ENCODE results near the gene CENPX. TPM values are rescaled to one million over a fixed set of nuclear protein-coding genes. Genes with fewer than 3 reads are reported as not detected.
"Not testable (repeated sequence)": the region's sequence is repeated elsewhere in the genome, so short reads cannot be mapped to it uniquely, and the experiment has no call there.

Gene CENPX
- total RNA-seq, 2 experiments from 2014 or later = 83.0 to 85.8 TPM

- CTCF ChIA-PET = no interaction called here
- H3K27ac Mint-ChIP-seq = no peak overlapping the region
Observed at GRCh38 chr17:82047379-82047778, 24.7 kb upstream of the CENPX start.

DNA sequence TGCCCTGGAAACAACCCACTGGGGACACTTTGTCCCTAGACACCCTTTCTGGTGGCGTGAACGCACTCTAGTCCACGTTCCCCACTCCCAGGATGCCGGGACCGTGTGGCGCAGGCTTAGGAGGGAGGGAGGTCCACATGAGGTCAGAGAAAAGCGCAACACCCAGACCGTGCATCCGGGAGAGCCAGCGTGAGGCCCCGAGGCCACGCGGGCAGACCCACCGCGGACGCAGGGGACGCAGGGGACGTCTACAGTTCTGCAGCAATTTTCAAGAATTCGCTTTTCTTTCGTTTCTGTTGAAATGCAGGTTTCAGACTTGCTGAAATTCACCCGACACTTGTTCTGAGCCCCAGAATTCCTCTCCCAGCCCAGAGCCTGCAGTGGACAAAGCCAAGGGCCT, 24.2 kb upstream of the CENPX start:
- H3K27me3 Mint-ChIP-seq = no peaks in the 10 kb centered on the region
- no peaks in the 10 kb centered on the region for H3K9me3 Mint-ChIP-seq
- no peak overlapping the region for H3K4me3 Mint-ChIP-seq
- peaks cover 2% of the 10 kb centered on the region for H3K36me3 Mint-ChIP-seq
- intact Hi-C loops (cut with micrococcal nuclease) = no loop called here
- ChIA-PET POLR2A (no interaction called here), CTCF (no interaction called here)
- DNase-seq = no peak
- peaks cover 10% of the 10 kb centered on the region for H3K4me1 Mint-ChIP-seq (ENCODE audit: low read depth)
- no peak overlapping the region for H3K27ac Mint-ChIP-seq

More at GRCh38 chr17:82047379-82047778, 24.7 kb upstream of the CENPX start:
- Mint-ChIP-seq H3K36me3 (peaks cover 2% of the 10 kb centered on the region), H3K4me3 (no peak overlapping the region), H3K4me1 (ENCODE audit: low read depth) (peaks cover 10% of the 10 kb centered on the region), H3K9me3 (no peaks in the 10 kb centered on the region), H3K27me3 (no peaks in the 10 kb centered on the region)
- POLR2A ChIA-PET = no interaction called here
- DNase-seq = no peak
- intact Hi-C loops (cut with micrococcal nuclease) = no loop called here

DNA sequence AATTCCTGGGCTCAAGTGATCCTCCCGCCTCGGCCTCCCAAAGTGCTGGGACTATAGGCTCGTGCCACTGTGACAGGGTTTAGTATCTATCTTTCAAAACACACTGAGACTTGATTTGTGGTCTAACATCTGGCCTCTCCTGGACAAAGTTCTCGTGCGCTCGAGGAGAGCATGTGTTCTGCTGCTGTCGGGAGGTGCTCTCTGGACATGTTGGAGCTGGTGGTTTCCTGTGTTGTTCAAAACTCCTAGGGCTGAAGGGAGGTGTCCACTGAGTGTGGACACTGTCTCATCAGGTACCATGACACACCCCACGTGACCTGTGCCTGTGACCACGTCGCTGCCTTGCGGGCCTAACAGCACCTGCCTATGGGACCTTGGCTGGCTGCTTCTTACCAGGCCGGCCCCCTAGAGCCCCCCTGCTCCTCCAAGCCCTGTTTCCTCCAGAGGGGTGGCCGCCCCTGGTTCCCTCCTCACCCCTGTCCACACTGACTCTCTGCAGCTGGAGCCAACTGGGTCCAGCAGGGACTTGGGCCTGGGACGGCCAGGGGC, 23.3 kb upstream of the CENPX start:
- intact Hi-C loops (cut with micrococcal nuclease) = no loop called here
- Mint-ChIP-seq H3K4me1 (ENCODE audit: low read depth) (peaks cover 10% of the 10 kb centered on the region), H3K27me3 (no peaks in the 10 kb centered on the region), H3K36me3 (peaks cover 2% of the 10 kb centered on the region), H3K9me3 (no peaks in the 10 kb centered on the region), H3K4me3 (no peak overlapping the region), H3K27ac (no peak overlapping the region)
- CTCF ChIA-PET = no interaction called here
- DNase-seq = no peak
- POLR2A ChIA-PET = no interaction called here

- Mint-ChIP-seq H3K9me3 (no peaks in the 10 kb centered on the region), H3K27ac (no peak overlapping the region), H3K27me3 (no peaks in the 10 kb centered on the region), H3K4me3 (no peak overlapping the region), H3K4me1 (ENCODE audit: low read depth) (peaks cover 2% of the 10 kb centered on the region), H3K36me3 (no peaks in the 10 kb centered on the region)
- no peak for DNase-seq
- intact Hi-C loops (cut with micrococcal nuclease) = no loop called here
- CTCF ChIA-PET = no interaction called here
- POLR2A ChIA-PET = interaction anchor here (0.9 kb wide), 1 partner anchor 13 kb away, joined by 3 read pairs; no protein-coding TSS in a partner anchor
Observed at GRCh38 chr17:82043507-82043906, 20.8 kb upstream of the CENPX start.

DNA sequence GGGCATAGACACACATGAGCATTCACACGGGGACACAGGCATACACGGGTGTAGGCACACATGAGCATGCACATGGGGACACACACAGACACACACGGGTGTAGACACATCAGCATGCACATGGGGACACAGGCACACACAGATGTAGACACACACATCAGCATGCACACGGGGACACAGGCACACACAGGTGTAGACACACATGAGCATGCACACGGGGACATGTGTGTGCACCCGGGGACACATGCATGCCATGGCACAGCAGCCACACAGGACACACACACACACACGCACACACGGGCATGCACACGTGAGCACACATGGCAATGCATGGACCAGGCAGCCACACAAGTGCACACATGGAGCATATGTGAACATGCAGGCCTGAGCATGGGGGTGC, 20.0 kb upstream of the CENPX start:
- intact Hi-C loops (cut with micrococcal nuclease) = no loop called here
- ChIA-PET CTCF (no interaction called here), POLR2A (interaction anchor here (0.9 kb wide), 1 partner anchor 12 kb away, joined by 3 read pairs; no protein-coding TSS in a partner anchor)
- Mint-ChIP-seq H3K4me1 (ENCODE audit: low read depth) (peaks cover 7% of the 10 kb centered on the region), H3K9me3 (no peaks in the 10 kb centered on the region), H3K4me3 (no peak overlapping the region), H3K27ac (no peak overlapping the region), H3K27me3 (no peaks in the 10 kb centered on the region), H3K36me3 (no peaks in the 10 kb centered on the region)
- no peak for DNase-seq

DNA sequence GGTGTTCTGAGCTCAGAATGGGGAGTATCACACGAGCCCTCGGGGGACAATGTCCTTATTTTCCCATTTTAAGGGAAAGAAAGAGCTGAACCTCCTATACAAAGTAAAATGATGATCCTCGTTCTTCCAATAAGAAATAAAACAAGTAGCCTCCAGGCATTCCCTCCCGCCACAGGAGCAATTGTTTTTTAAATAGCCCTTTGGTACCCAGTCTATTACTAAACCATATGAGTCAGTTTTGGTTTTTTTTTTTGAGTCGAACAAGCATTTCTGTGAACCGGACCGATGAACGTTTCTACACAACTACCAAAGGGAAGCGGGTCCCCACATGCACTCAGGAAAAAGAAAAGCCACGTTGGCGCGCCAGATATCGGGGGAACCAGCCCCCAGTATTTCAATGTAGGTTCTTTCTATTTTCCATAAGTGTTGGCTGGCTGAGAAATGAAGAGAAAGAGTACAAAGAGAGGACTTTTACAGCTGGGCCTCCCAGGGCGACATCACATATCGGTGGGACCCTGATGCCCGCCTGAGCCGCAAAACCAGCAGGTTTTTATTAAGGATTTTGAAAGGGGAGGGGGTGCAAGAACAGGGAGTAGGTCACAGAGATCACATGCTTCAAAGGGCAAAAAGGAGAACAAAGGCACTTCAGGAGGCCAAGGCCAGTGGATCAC, 18.6 kb upstream of the CENPX start:
- DNase-seq = no peak
- Mint-ChIP-seq H3K27me3 (no peaks in the 10 kb centered on the region), H3K9me3 (no peaks in the 10 kb centered on the region), H3K4me3 (no peak overlapping the region), H3K4me1 (ENCODE audit: low read depth) (peaks cover 13% of the 10 kb centered on the region), H3K27ac (no peak overlapping the region), H3K36me3 (no peaks in the 10 kb centered on the region)
- intact Hi-C loops (cut with micrococcal nuclease) = no loop called here
- POLR2A ChIA-PET = no interaction called here
- CTCF ChIA-PET = interaction anchor here (0.7 to 1.2 kb wide), 2 partner anchors 11 kb away, joined by 3 read pairs; no protein-coding TSS in a partner anchor

DNA sequence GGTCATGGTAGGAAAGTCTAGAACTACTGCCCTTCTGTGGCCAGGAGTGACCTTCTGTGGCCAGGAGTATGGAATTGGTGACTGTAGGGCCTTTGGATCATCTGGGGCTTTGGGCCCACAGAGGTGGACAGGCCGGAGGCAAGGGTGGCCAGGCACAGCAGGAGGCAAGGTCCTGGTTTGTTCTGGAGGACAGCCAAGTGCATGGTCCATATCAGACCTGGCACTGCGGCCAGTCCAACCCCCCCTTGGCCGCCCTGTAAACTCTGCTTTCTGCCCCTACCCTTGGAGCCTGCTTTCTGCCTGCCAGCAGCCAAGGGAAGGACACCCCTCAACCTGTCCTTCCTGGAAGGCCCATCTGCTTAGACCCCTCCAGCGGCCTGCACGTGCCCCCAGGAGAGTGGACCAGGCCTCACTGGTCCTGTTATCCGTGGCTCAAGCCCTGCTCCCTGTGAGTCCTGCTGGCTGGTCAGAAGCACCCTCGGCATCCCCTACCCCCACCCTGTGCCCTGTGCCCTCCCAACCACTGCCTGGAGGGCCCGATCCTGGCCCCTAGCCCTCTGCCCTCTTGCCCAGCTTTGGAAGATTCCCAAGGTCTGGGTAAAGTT, 17.1 kb upstream of the CENPX start:
- H3K4me1 Mint-ChIP-seq (ENCODE audit: low read depth) = peaks cover 18% of the 10 kb centered on the region
- intact Hi-C loops (cut with micrococcal nuclease) = loop anchor here (10.0 kb wide), 1 partner anchor 375 kb away; the partner anchor contains the start of genes HEXD and OGFOD3
- ChIA-PET CTCF (interaction anchor here (1.1 to 2.8 kb wide), 2 partner anchors 80 to 166 kb away, joined by 3 to 21 read pairs; no protein-coding TSS in a partner anchor), POLR2A (no interaction called here)
- no peak overlapping the region for H3K4me3 Mint-ChIP-seq
- H3K9me3 Mint-ChIP-seq = no peaks in the 10 kb centered on the region
- no peak overlapping the region for H3K27ac Mint-ChIP-seq
- H3K27me3 Mint-ChIP-seq = no peaks in the 10 kb centered on the region
- DNase-seq = no peak
- peaks cover 6% of the 10 kb centered on the region for H3K36me3 Mint-ChIP-seq

DNA sequence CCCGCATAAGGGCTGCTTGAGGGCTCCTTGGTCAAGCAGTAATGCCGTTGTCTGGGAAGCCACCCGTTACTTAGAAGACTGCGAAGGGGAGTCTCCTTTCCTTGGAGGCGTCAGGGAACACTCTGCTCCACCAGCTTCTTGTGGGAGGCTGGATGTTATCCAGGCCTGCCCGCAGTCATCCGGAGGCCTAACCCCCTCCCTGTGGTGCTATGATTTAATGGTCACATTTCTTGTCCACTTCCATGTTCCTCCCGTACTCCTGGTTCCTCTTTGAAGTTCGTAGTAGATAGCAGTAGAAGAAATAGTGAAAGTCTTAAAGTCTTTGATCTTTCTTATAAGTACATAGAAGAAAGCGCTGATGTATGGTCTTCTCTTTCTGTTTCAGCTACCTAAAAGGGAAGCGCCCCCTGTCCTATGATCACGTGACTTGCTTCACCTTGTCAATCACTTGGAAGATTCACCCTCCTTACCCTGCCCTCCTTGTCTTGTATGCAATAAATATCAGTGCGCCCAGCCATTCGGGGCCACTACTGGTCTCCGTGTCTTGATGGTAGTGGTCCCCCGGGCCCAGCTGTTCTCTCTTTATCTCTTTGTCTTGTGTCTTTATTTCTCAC, 16.2 kb upstream of the CENPX start:
- not testable (repeated sequence) for H3K36me3 Mint-ChIP-seq, H3K4me3 Mint-ChIP-seq, H3K9me3 Mint-ChIP-seq, DNase-seq, H3K27me3 Mint-ChIP-seq, H3K27ac Mint-ChIP-seq
- intact Hi-C loops (cut with micrococcal nuclease) = loop anchor here (10.0 kb wide), 1 partner anchor 376 kb away; the partner anchor contains the start of genes HEXD and OGFOD3
- H3K4me1 Mint-ChIP-seq (ENCODE audit: low read depth) = peaks cover 18% of the 10 kb centered on the region
- ChIA-PET CTCF (interaction anchor here (1.1 to 2.8 kb wide), 4 partner anchors 9 to 167 kb away, joined by 3 to 21 read pairs (median 8); partner anchors contain the start of gene MAFG), POLR2A (interaction anchor here (0.6 kb wide), 1 partner anchor 78 kb away, joined by 3 read pairs; the partner anchor contains the start of gene NOTUM)

DNA sequence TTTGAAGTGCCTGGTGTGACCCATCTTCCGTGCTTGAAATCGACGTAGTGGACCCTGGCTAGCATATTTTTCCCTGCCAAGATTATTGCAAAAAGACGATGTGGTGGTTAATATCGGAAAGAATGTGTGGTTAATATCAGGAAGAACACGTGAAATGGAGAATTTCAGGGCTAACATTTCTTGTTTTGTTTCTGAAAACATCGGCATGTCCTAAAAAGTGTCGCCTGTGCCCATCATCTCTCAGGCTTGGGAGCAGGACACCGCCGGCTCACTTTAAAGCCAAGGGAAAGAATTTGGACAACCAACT, 15.2 kb upstream of the CENPX start:
- Mint-ChIP-seq H3K36me3 (peaks cover 6% of the 10 kb centered on the region), H3K4me1 (ENCODE audit: low read depth) (peaks cover 18% of the 10 kb centered on the region), H3K27me3 (no peaks in the 10 kb centered on the region), H3K4me3 (peak overlapping the region; percentile 83), H3K27ac (peak overlapping the region; percentile 88), H3K9me3 (no peaks in the 10 kb centered on the region)
- intact Hi-C loops (cut with micrococcal nuclease) = loop anchor here (2.0 to 10.0 kb wide), 2 partner anchors 15 to 377 kb away; partner anchors contain the start of genes CENPX, HEXD, LRRC45 and OGFOD3
- ChIA-PET CTCF (interaction anchor here (0.6 to 2.8 kb wide), 20 partner anchors 8 to 198 kb away, joined by 3 to 21 read pairs (median 4); partner anchors contain the start of genes CENPX, LRRC45 and MAFG), POLR2A (interaction anchor here (0.7 to 1.1 kb wide), 9 partner anchors 12 to 100 kb away, joined by 3 to 9 read pairs (median 4); partner anchors contain the start of genes CENPX, DUS1L, GPS1 and LRRC45)
- no peak for DNase-seq

DNA sequence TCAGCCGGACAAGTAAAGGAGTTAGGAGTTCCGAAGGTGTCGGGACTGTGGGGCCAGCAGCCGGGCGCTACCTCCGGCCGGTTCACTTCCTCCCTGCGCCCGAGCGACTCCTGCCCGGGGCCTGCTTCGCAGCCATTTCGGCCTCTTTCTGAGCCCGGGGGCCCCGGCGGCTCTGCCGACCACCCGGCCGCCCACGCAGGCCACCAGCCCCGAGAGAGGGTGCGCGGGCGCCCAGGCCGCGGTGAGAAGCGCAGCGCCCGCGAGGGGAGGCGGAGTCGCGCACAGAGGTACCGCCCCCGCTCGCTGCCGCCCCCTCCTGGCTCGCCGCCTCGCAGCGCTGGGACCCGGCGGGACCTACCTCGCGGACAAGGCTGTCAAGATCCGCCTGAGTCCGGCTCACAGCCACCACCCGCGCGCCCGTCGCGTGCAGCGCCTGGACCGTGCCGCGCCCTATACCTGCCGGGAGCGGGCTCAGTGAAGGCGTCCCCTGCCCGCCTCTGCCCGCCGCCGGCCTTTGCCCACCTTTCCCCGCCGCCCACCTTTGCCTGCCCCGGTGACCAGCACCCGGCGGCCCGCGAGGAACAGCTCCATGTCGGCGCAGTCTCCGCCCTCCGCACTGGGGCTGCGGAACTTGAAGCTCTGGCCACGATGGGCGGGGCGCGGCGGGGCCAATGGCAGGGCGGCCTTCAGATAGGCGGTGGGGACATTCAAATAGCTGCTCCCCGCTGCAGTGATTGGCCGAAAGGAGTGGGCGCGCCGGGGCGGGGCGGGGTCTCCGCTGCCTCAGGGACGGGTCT, 14.6 kb upstream of the CENPX start, which contains the start of gene DCXR:
DCXR (minus strand) TSS at position 606 of the 797 bp plus-strand sequence; CDS start at position 591, 15 bp downstream.
- Mint-ChIP-seq H3K27ac (peak within 1 kb of the TSS; percentile 88), H3K4me1 (ENCODE audit: low read depth) (peaks cover 19% of the 10 kb centered on the region), H3K36me3 (peaks cover 6% of the 10 kb centered on the region), H3K4me3 (peak within 1 kb of the TSS; percentile 83), H3K27me3 (no peaks in the 10 kb centered on the region), H3K9me3 (no peaks in the 10 kb centered on the region)
- peak; percentile 97 for DNase-seq
- POLR2A ChIA-PET = interaction anchor here (0.7 to 1.1 kb wide), 9 partner anchors 13 to 100 kb away, joined by 3 to 9 read pairs (median 4); partner anchors contain the start of genes CENPX, DUS1L, GPS1 and LRRC45
- CTCF ChIA-PET = interaction anchor here (0.6 to 2.8 kb wide), 23 partner anchors 8 to 199 kb away, joined by 3 to 21 read pairs (median 4); partner anchors contain the start of genes CENPX, LRRC45 and MAFG
- intact Hi-C loops (cut with micrococcal nuclease) = loop anchor here (2.0 to 10.0 kb wide), 2 partner anchors 14 to 378 kb away; partner anchors contain the start of genes CENPX, HEXD, LRRC45 and OGFOD3

DNA sequence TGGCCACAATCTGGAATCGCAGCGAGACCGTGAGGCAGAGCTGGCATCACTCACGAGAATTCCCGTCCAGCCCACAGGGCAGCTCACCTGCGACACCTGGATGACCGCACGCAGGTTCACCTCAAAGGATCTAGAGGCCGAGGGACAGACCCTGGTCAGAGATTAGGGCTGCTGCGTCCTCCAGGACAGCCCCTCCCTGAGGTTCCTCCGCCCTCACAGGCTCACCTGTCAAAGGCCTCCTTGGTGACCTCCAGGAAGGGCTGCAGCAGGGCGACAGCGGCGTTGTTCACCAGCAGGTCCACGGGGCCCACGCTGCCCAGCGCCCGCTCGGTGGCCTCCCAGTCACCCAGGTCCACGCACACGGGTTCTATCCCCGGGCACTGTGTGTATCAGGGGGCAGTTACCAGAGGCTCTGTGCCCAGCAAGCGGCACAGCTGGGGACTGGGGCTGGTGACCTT, 14.0 kb upstream of the CENPX start:
- peaks cover 19% of the 10 kb centered on the region for H3K4me1 Mint-ChIP-seq (ENCODE audit: low read depth)
- peaks cover 6% of the 10 kb centered on the region for H3K36me3 Mint-ChIP-seq
- no peak for DNase-seq
- POLR2A ChIA-PET = no interaction called here
- H3K9me3 Mint-ChIP-seq = no peaks in the 10 kb centered on the region
- no peaks in the 10 kb centered on the region for H3K27me3 Mint-ChIP-seq
- intact Hi-C loops (cut with micrococcal nuclease) = loop anchor here (2.0 to 10.0 kb wide), 2 partner anchors 14 to 378 kb away; partner anchors contain the start of genes CENPX, HEXD, LRRC45 and OGFOD3
- H3K27ac Mint-ChIP-seq = no peak overlapping the region
- peak overlapping the region; percentile 83 for H3K4me3 Mint-ChIP-seq
- CTCF ChIA-PET = interaction anchor here (0.6 to 2.8 kb wide), 6 partner anchors 14 to 117 kb away, joined by 3 to 21 read pairs (median 3); partner anchors contain the start of genes CENPX and LRRC45

All from activated CD4-positive, alpha-beta memory T cell treated with anti-CD3 and anti-CD28 coated beads for 36 hours (primary cell).